Heart left ventricle (tissue), 13 donors: Measurements from ENCODE around the gene AGRN.

Experiments used
- POLR2A ChIP-seq, 2 donors: fragments of 450-650 bp; IDR thresholded peaks; one replicate each; pipeline ENCODE4 v1.6.1; 2017; ENCODE audit warnings: antibody characterized with exemption in 2 of 2, mild to moderate bottlenecking in 2 of 2, moderate library complexity in 2 of 2
- TF ChIP-seq, protein P1 (sequence below), 12 donors: fragments of 200-600 bp; sonication (generic) in 4 of 12; IDR thresholded peaks; one replicate each; pipeline versions ENCODE4 v1.5.0 to v1.8.0; 2018 to 2022; ENCODE audit warnings: antibody characterized with exemption in 12 of 12, mild to moderate bottlenecking in 5 of 12
- donor health status: ischemic (EF 13 %, LVEDD 7.1; RV severe dilation, severe dysfunction).
- donor health status: DM: no; HTN: yes; CAD: no.
- donor health status: DM: no; HTN: no; CAD: no.
- donor health status: ischemic (EF 25% LVEDD 6.9; RV normal size, moderate dysfunction).
- donor health status: ischemic (EF 25% LVEDD 5.7; RV mildly dilated, moderate dysfunction).
- donor health status: ischemic (EF 35%, LVEDD 5.7; RV mildly dilated, moderate dysfunction).
- donor health status: nonischemic (EF 11% LVEDD 7.7; RV severe dilation, severe dysfunction).
- donor health status: DM: yes; HTN: yes; CAD: no.
- donor health status: PGD.
- donor health status: ischemic (EF 29% LVEDD 5.4; RV normal size, mild dysfunction).
- donor health status: nonischemic (EF 23%, LVEDD 6.1; RV moderate dilation, normal function).

- TF ChIP-seq, protein P1, sequence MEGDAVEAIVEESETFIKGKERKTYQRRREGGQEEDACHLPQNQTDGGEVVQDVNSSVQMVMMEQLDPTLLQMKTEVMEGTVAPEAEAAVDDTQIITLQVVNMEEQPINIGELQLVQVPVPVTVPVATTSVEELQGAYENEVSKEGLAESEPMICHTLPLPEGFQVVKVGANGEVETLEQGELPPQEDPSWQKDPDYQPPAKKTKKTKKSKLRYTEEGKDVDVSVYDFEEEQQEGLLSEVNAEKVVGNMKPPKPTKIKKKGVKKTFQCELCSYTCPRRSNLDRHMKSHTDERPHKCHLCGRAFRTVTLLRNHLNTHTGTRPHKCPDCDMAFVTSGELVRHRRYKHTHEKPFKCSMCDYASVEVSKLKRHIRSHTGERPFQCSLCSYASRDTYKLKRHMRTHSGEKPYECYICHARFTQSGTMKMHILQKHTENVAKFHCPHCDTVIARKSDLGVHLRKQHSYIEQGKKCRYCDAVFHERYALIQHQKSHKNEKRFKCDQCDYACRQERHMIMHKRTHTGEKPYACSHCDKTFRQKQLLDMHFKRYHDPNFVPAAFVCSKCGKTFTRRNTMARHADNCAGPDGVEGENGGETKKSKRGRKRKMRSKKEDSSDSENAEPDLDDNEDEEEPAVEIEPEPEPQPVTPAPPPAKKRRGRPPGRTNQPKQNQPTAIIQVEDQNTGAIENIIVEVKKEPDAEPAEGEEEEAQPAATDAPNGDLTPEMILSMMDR (IDR thresholded peaks at IDR 0.05) = no peak
- TF ChIP-seq POLR2A (IDR thresholded peaks at IDR 0.05) = no peak
Observed at GRCh38 chr1:1045129-1045528, 25.2 kb downstream of the AGRN start.
